Neural cell (in vitro differentiated cells): Measurements from ENCODE around the gene PDE9A.

ENCODE experiments used
- RAD21 ChIP-seq: fragments of 450-650 bp; conservative IDR thresholded peaks from 2 replicates; pipeline ENCODE4 v1.6.1; 2014; ENCODE audit warnings: antibody characterized with exemption, mild to moderate bottlenecking, moderate library complexity
- TF ChIP-seq, protein P1 (sequence below): fragments of 450-650 bp; IDR thresholded peaks from 2 replicates; pipeline ENCODE4 v1.5.1; 2014; ENCODE audit warnings: antibody characterized with exemption, mild to moderate bottlenecking, moderate library complexity; ENCODE audit not compliant: poor library complexity, severe bottlenecking

DNA sequence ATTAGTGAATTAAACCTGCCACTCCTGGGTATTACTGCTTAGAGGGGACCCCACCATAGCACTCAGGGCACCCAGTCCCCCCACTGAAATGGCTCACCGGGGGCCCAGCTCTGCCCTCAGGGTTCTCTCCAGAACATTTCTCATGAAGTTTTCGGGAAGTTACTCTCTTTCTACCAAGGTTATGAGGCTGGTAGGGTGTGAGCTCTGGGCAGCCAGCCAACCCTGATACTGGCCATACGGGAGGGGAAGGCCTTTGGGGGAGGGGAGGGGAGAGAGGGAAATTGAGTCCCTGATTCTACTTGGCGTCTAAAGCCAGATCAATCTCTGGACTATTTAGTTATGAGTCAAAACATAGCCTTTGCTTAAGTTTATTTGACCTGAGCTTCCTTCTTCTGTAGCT is 12.9 kb upstream of the PDE9A start:
- TF ChIP-seq, protein P1, sequence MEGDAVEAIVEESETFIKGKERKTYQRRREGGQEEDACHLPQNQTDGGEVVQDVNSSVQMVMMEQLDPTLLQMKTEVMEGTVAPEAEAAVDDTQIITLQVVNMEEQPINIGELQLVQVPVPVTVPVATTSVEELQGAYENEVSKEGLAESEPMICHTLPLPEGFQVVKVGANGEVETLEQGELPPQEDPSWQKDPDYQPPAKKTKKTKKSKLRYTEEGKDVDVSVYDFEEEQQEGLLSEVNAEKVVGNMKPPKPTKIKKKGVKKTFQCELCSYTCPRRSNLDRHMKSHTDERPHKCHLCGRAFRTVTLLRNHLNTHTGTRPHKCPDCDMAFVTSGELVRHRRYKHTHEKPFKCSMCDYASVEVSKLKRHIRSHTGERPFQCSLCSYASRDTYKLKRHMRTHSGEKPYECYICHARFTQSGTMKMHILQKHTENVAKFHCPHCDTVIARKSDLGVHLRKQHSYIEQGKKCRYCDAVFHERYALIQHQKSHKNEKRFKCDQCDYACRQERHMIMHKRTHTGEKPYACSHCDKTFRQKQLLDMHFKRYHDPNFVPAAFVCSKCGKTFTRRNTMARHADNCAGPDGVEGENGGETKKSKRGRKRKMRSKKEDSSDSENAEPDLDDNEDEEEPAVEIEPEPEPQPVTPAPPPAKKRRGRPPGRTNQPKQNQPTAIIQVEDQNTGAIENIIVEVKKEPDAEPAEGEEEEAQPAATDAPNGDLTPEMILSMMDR, result no peak
- TF ChIP-seq RAD21, result no peak
